HG03342 (cell line): ENCODE results near the gene GSTM2.

Experiments used
- ATAC-seq: cut with Tn5 transposase; IDR thresholded peaks from one replicate; pipeline ENCODE4 v1.9.1; 2021; ENCODE audit warnings: mild to moderate bottlenecking, moderate library complexity; ENCODE audit not compliant: unreplicated experiment

GSTM2 gene

DNA sequence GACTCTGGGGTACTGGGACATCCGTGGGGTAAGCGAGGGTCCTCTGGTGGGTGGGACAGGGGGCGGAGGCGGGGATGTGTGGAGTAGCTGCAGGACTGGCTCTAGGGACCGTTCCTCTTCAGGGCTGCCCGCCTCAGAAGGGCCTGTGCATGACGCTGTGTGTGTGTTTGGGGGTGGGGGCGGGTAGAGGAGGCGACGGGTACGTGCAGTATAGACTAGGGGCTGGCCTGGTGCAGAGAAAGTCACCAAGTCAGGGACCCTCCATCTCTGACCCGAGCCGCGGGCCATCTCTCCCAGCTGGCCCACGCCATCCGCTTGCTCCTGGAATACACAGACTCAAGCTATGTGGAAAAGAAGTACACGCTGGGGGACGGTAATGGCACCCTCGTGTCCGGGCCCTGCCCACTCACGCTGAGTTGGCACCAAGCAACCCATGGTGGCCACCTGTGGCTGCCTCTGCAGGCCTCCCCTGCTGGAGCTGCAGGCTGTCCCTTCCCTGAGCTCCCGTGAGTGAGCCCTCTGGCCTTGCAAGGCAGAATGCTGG, 44.5 kb downstream of the GSTM2 start:
- no peak for ATAC-seq

GRCh38 chr1:109713636-109714035, 45.8 kb downstream of the GSTM2 start:
- no peak for ATAC-seq

- no peak for ATAC-seq
Measured at GRCh38 chr1:109714661-109715372, 47.0 kb downstream of the GSTM2 start.

- no peak for ATAC-seq
Measured at GRCh38 chr1:109716121-109716520, 48.3 kb downstream of the GSTM2 start.

DNA sequence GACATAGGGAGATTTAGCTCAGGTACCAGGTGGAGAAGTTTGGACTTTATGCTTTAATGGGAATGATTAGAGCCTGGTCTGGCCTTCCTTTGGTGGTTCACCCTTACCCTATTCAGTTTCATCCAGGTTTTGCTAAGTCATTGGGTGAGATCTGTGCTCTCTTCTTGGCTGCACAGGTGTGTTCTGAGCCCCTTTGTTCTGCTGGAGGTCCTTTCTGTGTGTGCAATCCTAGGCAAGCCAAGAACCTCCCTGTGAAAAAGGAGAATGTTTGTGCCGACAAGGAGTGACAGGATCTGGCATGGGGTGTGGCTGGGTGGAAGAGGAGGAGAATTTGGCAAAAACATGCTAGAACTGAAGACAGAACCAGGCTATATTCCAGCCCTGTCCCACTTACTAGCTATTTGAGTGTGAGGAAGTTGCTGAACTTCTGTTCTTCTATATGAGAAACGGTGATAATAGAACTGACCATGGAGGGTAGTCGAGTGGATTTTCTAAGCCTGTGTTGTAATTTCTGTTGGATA, 48.8 kb downstream of the GSTM2 start:
- no peak for ATAC-seq

GRCh38 chr1:109717729-109718128, 49.9 kb downstream of the GSTM2 start:
- ATAC-seq: no peak

GRCh38 chr1:109718495-109718894, 50.6 kb downstream of the GSTM2 start:
- no peak for ATAC-seq

DNA sequence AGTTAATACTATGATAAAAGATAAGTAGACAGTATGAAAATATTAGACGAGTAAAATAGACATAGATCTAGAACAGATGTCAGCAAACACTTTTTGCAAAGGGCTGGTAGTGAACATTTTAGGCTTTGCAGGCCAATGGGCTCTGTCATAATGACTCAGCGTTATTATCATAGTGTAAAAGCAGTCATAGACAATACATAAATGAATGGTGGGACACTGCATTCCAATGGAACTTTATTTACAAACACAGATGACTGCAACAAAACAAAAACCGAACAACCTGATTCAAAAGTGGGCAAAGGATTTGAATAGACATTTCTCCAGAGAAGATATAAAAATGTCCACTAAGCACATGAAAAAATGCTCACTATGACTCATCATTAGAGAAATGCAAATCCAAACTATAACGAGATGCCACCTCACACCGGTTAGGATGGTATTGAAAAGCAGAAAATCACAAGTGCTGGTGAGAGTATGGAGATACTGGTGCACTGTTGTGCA, 51.5 kb downstream of the GSTM2 start:
- peak; percentile 43 for ATAC-seq

GRCh38 chr1:109721042-109721441, 53.2 kb downstream of the GSTM2 start:
- no peak for ATAC-seq

- ATAC-seq: no peak
Measured at GRCh38 chr1:109721971-109722370, 54.1 kb downstream of the GSTM2 start.

DNA sequence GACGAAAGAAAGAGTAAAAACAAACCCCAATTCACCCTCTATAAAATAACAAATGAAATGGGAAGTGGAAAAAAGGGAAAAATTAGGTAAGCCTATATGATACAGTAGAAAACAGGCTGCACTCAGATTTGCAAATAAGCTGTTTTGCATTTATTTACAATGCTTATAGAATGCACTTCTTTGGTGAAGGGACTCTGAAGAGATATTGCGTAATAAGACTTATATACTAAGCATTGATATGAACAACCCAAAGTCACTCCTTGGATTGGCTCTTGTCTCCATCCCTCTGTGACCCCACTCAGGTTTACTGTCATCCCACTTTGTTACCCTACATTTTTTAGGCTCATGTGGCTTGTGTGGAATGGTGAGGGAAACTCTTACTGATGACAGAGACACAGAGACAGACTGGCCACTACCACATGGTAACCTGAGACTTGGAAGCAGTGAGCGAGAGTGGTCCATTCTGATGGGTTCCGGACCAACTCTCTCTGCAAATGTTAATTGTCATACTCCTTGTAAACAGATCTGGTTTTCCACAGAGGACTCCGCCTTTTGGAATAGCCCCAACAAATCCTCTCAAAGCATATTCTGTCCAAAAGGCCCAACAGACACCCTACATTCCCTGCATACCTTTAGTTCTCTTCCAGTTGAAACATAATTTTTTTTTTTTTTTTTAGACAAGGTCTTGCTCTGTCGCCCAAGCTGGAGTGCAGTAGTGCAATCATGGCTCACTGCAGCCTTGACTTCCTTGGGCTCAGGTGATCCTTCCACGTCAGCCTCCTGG, 55.2 kb downstream of the GSTM2 start:
- ATAC-seq: no peak
